HG02943 (cell line): Measurements from ENCODE around the gene MERTK.
"Not testable (repeated sequence)": the region's sequence is repeated elsewhere in the genome, so short reads cannot be mapped to it uniquely, and the experiment has no call there.

ENCODE experiments used
- ATAC-seq: cut with Tn5 transposase; IDR thresholded peaks from one replicate; pipeline ENCODE4 v1.9.1; 2021; ENCODE audit warnings: mild to moderate bottlenecking, low read depth, moderate library complexity; ENCODE audit not compliant: unreplicated experiment

The MERTK gene

DNA sequence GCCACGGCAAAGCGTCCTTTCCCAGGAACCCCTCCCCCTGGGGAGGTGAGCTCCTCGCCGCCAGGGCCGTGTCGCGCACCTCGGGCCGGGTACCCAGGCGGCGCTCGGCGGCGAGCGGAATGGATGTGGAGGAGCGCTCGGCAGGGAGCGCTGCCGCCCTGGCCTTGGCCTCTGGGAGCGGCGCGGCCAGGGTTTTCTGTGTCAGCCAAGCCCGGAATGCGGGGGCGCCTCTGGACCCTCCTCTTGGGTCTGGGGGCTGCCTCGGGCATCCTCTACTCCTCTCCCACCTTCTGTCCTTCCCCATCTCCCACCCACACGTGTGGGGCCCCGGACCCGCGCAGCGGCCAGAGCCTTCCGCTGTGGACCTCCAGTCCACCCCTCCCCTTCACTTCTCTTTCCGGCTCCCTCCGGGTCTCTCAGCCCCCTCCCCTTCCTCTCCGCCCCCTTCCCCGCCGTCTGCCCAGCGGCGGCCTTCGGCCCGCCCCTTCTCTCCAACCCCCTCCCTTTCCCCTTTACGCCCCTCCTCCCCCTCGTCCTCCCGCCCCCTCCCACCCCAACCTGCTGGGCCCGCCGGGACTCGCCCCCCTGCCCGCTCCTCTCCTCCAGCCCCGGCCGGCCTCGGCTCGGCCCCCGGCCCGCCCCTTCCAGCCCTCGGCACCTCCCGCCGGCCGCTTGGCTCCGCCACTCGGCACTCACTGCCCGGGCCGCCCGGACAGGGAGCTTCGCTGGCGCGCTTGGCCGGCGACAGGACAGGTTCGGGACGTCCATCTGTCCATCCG is at the start of gene MERTK:
MERTK (plus strand) TSS at position 684 of the 779 bp plus-strand sequence. CDS start 129 bp downstream, outside the sequence.
- ATAC-seq, result no peak

DNA sequence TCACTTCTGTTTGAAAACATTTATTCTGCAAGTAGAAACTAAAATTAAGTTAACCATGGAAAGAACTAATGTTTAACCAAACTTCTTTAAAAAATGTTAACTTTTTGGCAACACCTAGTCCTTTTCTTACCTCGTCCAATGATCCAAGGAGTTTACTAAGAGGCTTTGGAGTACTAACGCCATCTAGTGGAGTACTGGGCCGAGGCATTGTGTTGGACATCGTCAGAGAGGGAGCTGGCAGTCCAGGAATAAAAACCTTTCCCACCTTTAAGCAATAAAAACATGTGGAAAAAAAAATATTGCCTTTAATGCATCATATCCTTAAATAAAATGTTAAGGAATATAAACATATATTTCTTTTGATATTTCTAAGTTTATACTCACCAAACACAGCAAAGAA is 47.8 kb upstream of the MERTK start:
- not testable (repeated sequence) for ATAC-seq

DNA sequence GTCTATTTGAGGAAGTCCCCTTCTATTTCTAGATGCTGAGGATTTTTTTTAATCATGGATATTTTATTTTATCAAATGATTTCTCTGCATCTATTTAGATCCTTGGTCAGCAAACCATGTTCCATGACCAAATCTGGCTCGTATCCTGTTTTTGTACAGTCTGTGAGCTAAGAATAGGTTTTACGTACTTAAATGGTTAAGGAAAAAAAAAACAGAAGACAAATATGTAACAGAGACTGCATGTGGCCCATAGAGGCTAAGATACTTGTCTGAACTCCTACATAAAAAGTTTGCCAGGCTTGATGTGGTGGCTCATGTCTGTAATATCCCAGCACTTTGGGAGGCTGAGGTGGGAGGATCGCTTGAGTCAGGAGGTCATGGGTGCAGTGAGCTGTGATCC is 45.9 kb upstream of the MERTK start:
- ATAC-seq, result not testable (repeated sequence)

DNA sequence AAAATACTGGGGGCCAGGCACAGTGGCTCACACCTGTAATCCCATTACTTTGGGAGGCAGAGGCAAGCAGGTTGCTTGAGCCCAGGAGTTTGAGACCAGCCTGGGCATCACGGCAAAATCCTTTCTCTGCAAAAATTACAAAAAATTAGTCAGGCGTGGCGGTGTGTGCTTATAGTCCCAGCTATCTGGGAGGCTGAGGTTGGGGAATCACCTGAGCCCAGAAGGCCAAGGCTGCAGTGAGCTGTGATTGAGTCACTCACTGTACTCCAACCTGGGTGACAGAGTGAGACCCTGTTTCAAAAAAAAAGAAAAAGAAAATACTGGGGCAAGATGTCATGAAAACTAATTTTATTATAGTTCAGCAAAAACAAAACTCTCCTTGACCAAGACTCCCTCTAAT is 38.4 kb upstream of the MERTK start:
- not testable (repeated sequence) for ATAC-seq

DNA sequence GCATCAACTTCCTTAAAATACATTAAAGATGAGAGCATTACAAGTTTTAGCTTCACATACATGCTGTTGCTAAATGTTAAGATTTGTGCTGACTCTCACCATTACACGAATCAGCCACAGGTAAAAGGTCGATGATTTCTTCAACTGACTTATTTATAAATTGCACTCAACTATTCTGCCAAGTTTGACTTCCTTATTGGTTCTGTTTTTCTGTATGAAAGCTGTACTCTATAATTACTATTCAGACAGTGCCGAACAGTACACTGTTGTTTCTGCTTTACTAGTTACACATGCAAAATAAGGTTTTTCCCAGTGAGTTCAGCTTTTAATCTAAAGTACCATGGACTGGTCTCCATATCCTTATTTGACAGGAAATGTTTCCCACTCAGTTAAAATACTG is 33.3 kb upstream of the MERTK start:
- ATAC-seq, result not testable (repeated sequence)

DNA sequence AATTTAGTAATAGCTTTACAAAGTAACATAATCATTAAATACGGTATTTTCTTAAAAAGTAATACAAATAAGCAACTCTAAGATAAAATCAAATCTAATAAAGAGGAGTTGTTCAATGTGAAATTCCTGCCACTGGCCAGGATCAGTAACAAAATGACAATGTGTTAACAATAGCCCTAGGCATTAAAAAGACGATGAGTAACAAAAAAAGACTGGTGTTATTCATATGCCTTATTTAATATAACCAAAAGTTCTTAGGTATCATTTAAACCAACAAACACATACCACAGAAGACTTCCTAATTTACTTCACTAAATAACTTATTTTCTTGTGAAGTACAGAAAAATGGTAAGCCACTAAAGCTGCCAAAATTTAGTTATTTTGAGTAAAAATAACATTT is 25.6 kb upstream of the MERTK start:
- not testable (repeated sequence) for ATAC-seq

DNA sequence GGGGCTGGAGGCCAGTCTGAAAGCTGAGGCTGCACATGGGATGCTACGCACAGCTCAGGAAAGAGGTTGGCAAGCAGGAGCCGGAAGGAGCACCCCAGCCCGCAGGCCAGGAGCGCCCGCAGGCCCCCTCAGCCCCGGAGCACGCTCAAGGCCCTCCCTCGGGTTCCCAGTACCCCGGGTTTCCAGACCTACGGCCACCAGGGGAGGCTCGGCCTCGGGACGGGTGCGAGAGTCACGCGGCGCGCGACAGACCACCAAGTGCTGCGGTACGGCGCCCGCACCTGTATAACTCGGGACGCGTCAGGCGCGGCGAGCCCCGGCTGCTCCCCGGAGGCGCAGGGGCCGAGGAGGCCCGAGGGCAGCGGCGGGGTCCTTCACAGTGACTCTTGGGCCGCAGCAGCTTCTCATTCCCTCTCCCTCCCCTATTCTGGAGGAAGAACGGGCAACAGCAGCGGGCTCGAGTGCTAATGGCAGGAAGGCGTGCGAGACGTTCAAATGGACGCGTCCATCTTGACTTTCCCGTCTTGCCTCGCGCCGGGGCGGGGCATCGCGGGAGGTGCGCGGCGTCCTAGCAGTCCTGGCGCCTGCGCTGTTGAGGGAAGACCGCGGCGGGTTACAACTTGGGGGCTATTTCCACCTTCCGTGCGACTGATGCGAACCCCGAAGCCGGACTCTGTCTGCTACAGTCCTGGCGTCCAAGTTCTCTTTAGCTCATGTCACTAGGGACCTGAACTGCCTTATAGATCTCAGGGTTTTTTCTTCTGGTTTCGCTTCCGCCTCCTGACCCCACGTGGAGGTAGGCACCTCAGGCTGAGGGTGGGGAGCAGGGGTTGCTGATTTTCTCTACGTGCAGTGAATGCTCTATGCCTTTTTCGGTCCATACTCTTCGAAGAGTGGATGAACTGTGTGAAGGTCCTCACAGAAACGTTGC is 14.5 kb upstream of the MERTK start, which contains the start of gene ANAPC1:
ANAPC1 (minus strand) TSS at position 533 of the 931 bp plus-strand sequence. CDS start 3,368 bp downstream, outside the sequence.
- peak; percentile 86 for ATAC-seq

DNA sequence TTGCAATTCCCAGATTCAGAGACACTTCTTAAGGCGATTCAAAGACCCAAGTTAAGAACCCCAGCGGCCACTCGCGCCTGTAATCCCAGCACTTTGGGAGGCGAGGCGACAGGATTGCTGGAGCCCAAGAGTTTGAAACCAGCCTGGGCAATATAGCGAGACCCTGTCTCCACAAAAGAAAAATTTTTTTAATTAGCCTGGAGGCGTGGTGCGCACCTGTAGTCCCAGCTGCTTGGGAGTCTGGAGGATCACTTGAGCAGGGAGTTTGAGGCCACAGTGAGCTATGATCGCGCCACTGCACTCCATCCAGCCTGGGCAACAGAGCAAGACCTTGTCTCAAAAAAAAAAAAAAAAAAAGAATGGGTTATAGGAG is 13.8 kb upstream of the MERTK start:
- ATAC-seq, result no peak

DNA sequence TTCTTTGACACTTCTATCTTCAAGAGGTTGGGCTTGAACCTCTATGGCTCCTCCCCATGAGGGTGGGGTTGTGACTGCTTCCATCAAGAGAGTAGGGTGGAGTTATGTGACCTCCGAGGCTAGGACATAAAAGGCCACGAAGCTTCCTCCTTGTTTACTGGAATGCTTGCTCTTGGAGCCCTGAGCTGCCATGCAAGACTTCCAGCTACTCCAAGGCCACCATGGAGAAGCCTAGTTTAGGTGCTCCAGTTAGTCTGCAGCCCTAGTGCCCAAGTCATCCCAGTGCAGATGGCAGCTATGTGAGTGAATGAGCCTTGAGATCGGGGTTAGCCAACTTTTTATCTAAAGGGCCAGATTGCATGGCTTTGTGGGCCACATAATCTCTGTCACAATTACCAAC is 2.4 kb upstream of the MERTK start:
- ATAC-seq, result no peak

DNA sequence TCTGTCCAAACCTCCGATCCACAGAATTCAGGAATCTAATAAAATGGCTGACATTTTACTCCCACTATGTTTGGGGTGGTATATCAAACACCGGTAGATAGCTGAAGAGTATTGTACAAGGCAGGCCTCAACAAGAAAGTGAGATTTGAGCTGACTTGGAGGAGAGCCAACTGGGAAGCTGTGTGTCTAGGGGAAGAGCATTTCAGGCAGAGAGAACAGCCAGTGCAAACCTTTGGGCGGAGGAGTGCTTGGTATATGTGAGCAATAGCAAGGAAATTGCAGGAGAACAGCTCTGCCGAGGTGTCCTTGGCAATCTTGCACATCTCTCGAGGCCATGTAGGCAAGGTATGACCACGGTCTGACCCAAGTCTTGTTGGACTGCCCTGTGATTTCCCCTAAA is 1.8 kb upstream of the MERTK start:
- ATAC-seq, result no peak

DNA sequence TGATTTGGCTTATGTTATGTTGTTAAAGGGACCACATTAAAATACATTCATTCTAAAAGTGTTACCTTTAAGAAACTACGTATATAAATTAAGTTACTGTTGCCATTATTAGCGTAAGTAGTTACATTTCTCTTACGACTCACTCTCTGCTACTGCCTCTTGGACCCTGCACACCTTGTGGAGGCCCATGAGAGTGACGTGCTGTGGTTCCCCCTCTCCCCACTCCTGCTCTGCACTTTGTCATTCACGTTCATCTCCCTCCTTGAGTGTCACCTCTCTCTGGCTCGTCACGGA is 830 bp upstream of the MERTK start:
- no peak for ATAC-seq

DNA sequence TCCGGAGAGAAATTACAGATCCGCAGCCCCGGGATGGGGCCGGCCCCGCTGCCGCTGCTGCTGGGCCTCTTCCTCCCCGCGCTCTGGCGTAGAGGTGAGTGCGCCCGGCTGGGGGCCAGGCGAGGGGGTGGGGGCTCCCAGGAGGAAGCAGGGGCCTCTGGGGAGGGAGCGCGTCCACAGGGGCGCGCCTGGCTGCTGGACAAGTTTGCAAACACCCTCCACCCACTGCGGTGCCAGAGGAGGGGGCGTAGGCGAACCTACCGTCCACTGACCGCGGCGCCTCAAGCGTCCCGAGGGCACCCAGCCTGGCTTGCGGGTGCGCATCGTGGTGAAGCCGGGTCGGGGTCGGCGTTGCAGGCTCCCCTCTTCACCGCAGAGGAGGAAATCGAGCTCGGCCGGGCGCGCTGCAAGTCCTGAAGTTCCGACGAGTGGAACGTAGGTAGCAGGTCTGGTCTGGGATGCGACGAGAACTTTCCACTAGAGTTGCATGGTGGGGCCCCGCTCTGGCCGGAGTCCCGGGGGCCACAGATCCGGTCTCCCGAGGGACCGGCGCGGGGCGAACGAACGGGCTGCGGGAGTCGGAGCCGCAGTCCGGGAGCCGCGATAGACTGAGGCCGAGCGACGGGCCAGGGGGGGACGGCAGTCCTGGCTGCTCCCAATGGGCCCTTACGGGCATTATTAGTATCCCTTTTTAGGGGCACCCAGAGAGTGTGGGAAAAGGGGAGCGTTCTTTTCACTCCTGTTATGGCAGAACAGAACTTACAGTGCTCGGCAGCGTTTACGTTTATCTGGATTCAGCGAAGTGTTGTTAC is 502 bp downstream of the MERTK start:
- no peak for ATAC-seq

DNA sequence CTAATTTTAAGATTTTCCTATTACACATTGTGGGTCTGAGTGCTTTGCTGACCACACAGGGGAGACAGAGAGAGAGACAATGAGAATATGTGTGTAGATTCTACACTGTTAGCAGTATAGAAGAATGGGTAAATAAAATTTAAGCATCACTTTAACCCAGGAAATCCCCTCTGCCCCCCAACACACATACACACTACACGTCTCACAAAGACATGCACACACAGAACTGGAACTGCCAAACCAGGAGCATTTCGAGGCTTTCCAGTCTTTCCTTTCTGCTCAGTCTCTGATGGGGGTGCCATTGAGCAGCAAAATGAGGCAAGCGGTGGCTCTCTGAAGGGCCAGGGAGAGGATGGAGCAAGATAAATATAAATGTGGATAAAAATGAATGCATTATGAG is 2.5 kb downstream of the MERTK start:
- ATAC-seq, result no peak

DNA sequence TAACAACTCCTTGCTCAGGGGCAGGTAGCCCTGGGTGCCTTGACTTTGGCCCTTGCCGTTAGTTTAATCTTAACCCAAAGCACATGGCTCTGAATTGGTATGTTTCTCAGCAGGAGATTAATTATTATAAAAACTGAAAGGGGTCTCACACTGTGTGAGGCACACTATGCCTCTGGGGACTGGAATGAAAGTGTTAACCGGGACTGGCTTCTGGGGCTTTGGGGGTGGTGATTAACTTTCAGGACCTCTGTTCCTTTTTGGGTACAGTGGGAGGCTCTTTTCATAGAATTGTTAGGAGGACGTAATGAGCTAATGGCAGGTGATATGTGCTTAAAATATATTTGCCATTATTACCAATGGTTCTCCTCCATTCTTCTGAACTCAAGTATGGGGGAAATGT is 5.1 kb downstream of the MERTK start:
- no peak for ATAC-seq

DNA sequence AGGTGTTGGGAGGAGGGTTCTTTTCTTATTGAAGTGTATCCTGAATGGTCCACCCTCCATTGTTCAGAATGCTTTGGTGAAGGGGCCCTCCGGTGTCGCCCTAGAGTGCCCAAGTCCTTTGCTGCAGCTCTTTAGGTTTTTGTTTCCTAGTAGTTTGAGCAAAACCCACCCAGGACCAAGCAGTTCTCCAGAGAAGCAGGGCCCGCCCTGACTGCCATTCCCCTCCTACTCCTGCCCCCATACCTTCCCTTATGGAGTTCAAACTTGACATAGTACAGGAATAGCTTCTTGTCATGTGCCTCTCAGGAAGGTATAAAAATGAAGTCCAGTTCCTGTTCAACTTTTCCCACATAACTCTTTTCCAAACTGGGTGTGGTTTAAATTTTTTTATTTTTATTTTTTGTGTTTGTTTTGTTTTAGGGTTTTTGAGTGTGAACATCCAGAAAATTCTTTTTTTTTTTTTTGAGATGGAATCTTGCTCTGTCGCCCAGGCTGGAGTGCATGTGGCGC is 5.6 kb downstream of the MERTK start:
- ATAC-seq, result no peak

DNA sequence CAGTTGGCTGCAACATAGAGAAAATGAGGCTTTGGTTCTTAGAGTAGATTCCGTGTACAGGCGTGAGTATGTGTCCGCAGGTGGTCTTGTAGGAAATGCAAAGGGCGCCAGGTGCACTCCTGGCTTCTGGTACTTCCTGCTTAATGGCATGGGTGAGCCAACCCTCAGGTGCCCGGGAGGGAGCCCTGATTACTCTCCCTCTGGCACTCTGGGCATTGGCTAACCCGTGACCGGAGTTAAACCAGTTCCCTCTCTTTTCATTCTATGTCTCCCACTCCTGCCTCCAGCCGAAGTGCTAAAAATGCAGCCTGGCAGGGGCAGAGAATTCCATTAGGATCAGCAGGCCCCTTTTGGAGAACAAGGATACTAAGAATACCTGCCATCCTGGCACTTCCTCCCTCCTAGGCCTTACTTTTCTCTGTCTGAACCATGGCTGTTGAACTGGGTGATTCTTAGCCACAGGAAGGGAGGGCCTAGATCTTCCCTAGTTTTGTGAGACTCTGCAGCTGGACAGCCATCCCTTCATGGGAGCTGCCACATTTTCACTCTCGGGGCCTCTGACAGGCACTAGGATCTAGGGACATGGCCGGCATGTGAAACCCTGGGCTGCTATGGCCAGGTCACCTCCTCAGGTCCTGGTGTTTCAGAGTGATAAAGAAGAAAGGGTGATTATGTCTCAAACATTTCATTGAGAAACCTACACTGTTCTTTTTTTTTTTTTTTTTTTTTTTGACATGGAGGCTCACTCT is 6.5 kb downstream of the MERTK start:
- ATAC-seq, result no peak

DNA sequence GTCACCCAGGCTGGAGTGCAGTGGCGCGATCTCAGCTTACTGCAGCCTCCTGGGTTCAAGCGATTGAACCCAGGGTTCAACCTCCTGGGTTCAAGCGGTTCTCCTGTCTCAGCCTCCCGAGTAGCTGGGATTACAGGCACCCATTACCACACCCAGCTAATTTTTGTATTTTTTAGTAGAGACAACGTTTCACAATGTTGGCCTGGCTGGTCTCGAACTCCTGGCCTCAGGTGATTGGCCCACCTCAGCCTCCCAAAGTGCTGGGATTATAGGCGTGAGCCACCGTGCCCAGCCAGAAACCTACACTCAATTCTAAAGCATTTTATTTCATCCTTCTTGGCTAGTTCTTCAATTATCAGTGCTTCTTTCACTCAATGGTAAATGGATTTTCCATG is 7.1 kb downstream of the MERTK start:
- ATAC-seq, result not testable (repeated sequence)

DNA sequence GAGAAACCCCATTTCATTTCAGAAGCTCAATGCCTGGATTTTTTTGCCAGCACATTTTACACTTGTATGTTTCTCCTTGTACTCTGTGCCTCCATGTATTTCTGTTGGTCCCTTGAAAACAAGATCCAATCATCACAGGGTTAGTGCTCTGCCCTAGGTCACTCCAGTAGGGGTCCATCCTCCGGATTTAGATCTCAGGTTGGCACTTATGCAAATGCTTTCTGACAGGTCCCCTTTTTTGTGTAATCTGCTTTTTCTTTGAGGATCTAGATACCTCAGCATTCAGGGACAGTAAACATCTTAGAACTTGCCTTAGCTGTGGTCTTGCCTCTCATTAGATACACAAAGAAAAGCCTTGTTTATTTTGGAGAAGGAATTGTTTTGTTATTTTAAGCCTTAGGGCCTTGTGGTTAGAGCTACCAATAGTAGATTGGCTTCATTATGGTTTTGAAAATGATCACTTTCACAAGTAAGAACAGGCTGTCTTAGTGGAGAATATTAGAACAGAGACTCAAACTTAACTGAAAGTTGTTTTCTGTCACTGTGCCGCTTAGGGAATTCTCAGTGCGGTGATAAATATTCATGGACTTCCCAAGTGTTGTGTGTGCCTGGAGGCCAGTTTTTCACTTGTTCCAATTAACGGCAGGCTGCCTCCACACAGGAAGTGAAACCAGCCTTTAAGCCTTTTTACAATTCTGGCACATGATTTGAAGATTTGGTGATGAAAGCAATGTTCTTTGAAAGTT is 7.8 kb downstream of the MERTK start:
- ATAC-seq, result no peak

DNA sequence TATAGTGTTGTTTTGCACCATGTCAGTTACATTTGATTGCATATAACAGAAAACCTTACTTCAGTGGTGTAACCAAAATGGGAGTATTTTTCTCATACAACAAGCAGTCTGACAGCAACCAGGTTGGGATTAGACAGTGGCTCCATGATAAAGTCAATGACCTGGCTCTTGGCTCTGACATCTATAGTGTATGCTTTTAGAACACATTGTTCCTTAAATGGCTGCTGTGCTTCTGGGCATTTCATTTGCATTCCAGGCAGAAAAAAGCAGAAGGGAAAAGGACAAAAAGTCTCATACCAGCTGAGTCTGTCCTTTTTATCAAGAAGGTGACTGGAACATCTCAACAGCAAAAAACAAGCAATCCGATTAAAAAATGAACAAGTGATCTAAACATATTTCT is 10.2 kb downstream of the MERTK start:
- ATAC-seq, result no peak
